Endothelial cell of umbilical vein (primary cell): ENCODE measurements around the gene LRRN4. TPM values are rescaled to one million over a fixed set of nuclear protein-coding genes. Genes with fewer than 3 reads are reported as not detected.

Experiments used
- BruUV-seq: library from RNA; stranded (reverse); fragments of 400-500 nt; replicated peaks from 2 replicates; lab custom pipeline; 2021; lab: Mats Ljungman, UMichigan
- CTCF ChIA-PET: fragments of 300-600, 350-600 bp; sonication (Branson Sonifier 250); formaldehyde crosslinking; loops from one replicate; lab custom pipeline; 2021; ENCODE audit warnings: antibody characterized with exemption, inconsistent platforms; lab: Charles Lee
- POLR2A ChIA-PET: fragments of 300-600, 350-600 bp; sonication (Branson Sonifier 250); formaldehyde crosslinking; loops from one replicate; lab custom pipeline; 2021; ENCODE audit warnings: antibody characterized with exemption, inconsistent platforms; lab: Charles Lee
- DNase-seq: peaks from one replicate; pipeline ENCODE4 v3.0.0-alpha.2; 2011; ENCODE audit warnings: low read depth, low spot score
- FAIRE-seq: peaks from 2 replicates; lab custom pipeline; 2011; peaks lifted over from hg19 to GRCh38; lab: Jason Lieb, UNC
- H2AFZ ChIP-seq: 2 replicates; pipeline ENCODE4 v1.6.0; 2012; ENCODE audit warnings: low read depth, low read length, control low read depth, inconsistent platforms
- H3K27ac ChIP-seq: 2 replicates; pipeline ENCODE4 v1.5.1; 2011; ENCODE audit warnings: low read depth, mild to moderate bottlenecking, control low read depth, low read length, moderate library complexity; ENCODE audit not compliant: insufficient read depth
- H3K27me3 ChIP-seq, 2 experiments: 2 replicates each; pipeline versions ENCODE4 v1.6.0 to v1.6.1; 2011; ENCODE audit warnings: low read length in 2 of 2, mixed read lengths in 1 of 2; ENCODE audit not compliant: control insufficient read depth in 2 of 2, insufficient read depth in 2 of 2
- H3K36me3 ChIP-seq, 2 experiments: 2 replicates in 1 of 2; 3 replicates in 1 of 2; pipeline ENCODE4 v1.5.1; 2011; ENCODE audit warnings: low read length in 2 of 2, mild to moderate bottlenecking in 1 of 2, moderate library complexity in 1 of 2; ENCODE audit not compliant: control insufficient read depth in 2 of 2, insufficient read depth in 2 of 2; ENCODE audit errors: extremely low read depth in 1 of 2
- H3K4me1 ChIP-seq: 3 replicates; pipeline ENCODE4 v1.5.1; 2011; ENCODE audit warnings: mild to moderate bottlenecking, low read length; ENCODE audit not compliant: control insufficient read depth, insufficient read depth; ENCODE audit errors: extremely low read depth
- H3K4me2 ChIP-seq: 2 replicates; pipeline ENCODE4 v1.6.1; 2011; ENCODE audit warnings: low read length, control low read depth, mixed read lengths; ENCODE audit not compliant: insufficient read depth
- H3K4me3 ChIP-seq, 3 experiments: fragments of 200-600 bp in 1 of 3; sonication (generic), shearing (Covaris generic) in 1 of 3; replicated peaks in 1 of 3; 2 replicates each; pipeline ENCODE4 v1.5.1; 2011 to 2016; ENCODE audit warnings: control low read depth in 3 of 3, low read length in 3 of 3, mild to moderate bottlenecking in 2 of 3, inconsistent platforms in 1 of 3, low read depth in 1 of 3, moderate library complexity in 1 of 3; ENCODE audit not compliant: insufficient read depth in 1 of 3
- H3K79me2 ChIP-seq: 2 replicates; pipeline ENCODE4 v1.6.0; 2012; ENCODE audit warnings: low read length, inconsistent platforms; ENCODE audit not compliant: control insufficient read depth, insufficient read depth
- H3K9ac ChIP-seq: replicated peaks from 2 replicates; pipeline ENCODE3; 2011; ENCODE audit warnings: low read length, control low read depth; ENCODE audit not compliant: insufficient read depth; ENCODE audit errors: extremely low read depth
- H3K9me1 ChIP-seq: replicated peaks from 3 replicates; pipeline ENCODE4 v1.6.0; 2011; ENCODE audit warnings: mild to moderate bottlenecking, low read length; ENCODE audit not compliant: control insufficient read depth, insufficient read depth; ENCODE audit errors: extremely low read depth
- H3K9me3 ChIP-seq: replicated peaks from 2 replicates; pipeline ENCODE4 v1.5.1; 2012; ENCODE audit warnings: low read length, inconsistent platforms; ENCODE audit not compliant: control insufficient read depth, insufficient read depth
- H4K20me1 ChIP-seq: replicated peaks from 2 replicates; pipeline ENCODE3; 2011; ENCODE audit warnings: mild to moderate bottlenecking, low read length; ENCODE audit not compliant: control insufficient read depth, insufficient read depth; ENCODE audit errors: extremely low read depth
- CTCF ChIP-seq, 2 donors: IDR thresholded peaks; 1 replicate in 1 of 2; 2 replicates in 1 of 2; pipeline ENCODE4 v1.5.1; 2011; ENCODE audit warnings: low read length in 2 of 2, mild to moderate bottlenecking in 2 of 2, moderate library complexity in 2 of 2, control low read depth in 1 of 2, inconsistent platforms in 1 of 2, low read depth in 1 of 2; ENCODE audit not compliant: insufficient read depth in 1 of 2; ENCODE audit errors: extremely low read depth in 1 of 2
- EZH2 ChIP-seq: IDR thresholded peaks from 2 replicates; pipeline ENCODE4 v1.6.1; 2012; ENCODE audit warnings: borderline replicate concordance, low read depth, mild to moderate bottlenecking, moderate library complexity, low read length, inconsistent platforms; ENCODE audit not compliant: severe bottlenecking
- FOS ChIP-seq: IDR thresholded peaks from 2 replicates; pipeline ENCODE4 v1.6.1; 2011; ENCODE audit warnings: mild to moderate bottlenecking, low read length, moderate library complexity, borderline replicate concordance; ENCODE audit not compliant: insufficient read depth
- GATA2 ChIP-seq: IDR thresholded peaks from 2 replicates; pipeline ENCODE4 v1.7.0; 2011; ENCODE audit warnings: low read depth, mild to moderate bottlenecking, moderate library complexity, mixed read lengths, low read length; ENCODE audit not compliant: insufficient read length, insufficient read depth
- JUN ChIP-seq: IDR thresholded peaks from 2 replicates; pipeline ENCODE4 v1.6.1; 2011; ENCODE audit warnings: borderline replicate concordance, low read depth; ENCODE audit not compliant: insufficient read length, insufficient read depth
- MAX ChIP-seq: IDR thresholded peaks from 2 replicates; pipeline ENCODE4 v1.6.1; 2011; ENCODE audit not compliant: insufficient read depth, insufficient read length
- MYC ChIP-seq: IDR thresholded peaks from one replicate; pipeline ENCODE4 v1.6.1; 2011; ENCODE audit warnings: mild to moderate bottlenecking, low read depth, low read length
- POLR2A ChIP-seq: IDR thresholded peaks from 2 replicates; pipeline ENCODE4 v1.6.1; 2012; ENCODE audit warnings: low read depth, mild to moderate bottlenecking, control low read depth, low read length
- POLR2AphosphoS5 ChIP-seq: IDR thresholded peaks from 2 replicates; pipeline ENCODE4 v1.6.1; 2012; ENCODE audit warnings: low read depth, mild to moderate bottlenecking, control low read depth, low read length, moderate library complexity; ENCODE audit not compliant: insufficient read depth
- dilution Hi-C: fragments of 300-500 bp; cut with MboI; formaldehyde crosslinking; loops from one replicate; pipeline ENCODE4 v1.15.0; 2019; ENCODE audit warnings: low sequenced_read_pairs; ENCODE audit not compliant: extremely low pct_ligation_motif_present
- intact Hi-C: fragments of 100-400 bp; cut with micrococcal nuclease; formaldehyde crosslinking; loops from one replicate; pipeline ENCODE4 v1.10.0; 2022
- polyA plus RNA-seq, 4 experiments: library from polyadenylated mRNA; depleted of rRNA in 3 of 4; stranded (reverse) in 3 of 4; unstranded in 1 of 4; fragments of >200 nt; gene quantifications; 2 replicates each; pipeline versions ENCODE4 v1.2.1 to v1.2.3, GENCODE V29; 2011 to 2012; ENCODE audit warnings: missing spikeins in 1 of 4
- total RNA-seq: library from RNA; stranded (reverse); gene quantifications from 2 replicates; pipeline ENCODE4 v1.2.3, GENCODE V29; 2021

LRRN4 gene
- total and polyA plus RNA-seq, 2 donors (not counting 3 experiments of a cell fraction or from before 2014, with no cell fraction given): not detected

- intact Hi-C loops (no loop called here), dilution Hi-C loops (no loop called here)
- TF ChIP-seq POLR2A (no peak), CTCF (IDR thresholded peaks at IDR 0.05; ENCODE audit: extremely low read depth in 1 of 2, insufficient read depth in 1 of 2, low read depth in 1 of 2, low read length in 2 of 2) (no peak), MYC (no peak), JUN (no peak), FOS (no peak), POLR2AphosphoS5 (no peak), EZH2 (no peak), GATA2 (no peak), MAX (no peak)
- Histone ChIP-seq H3K79me2 (no peaks in the 10 kb centered on the region), H3K27ac (no peak overlapping the region), H3K4me1 (no peaks in the 10 kb centered on the region), H3K4me3 (no peak overlapping the region), H3K36me3 (no peaks in the 10 kb centered on the region), H4K20me1 (no peaks in the 10 kb centered on the region), H3K27me3 (no peaks in the 10 kb centered on the region), H3K9me3 (no peaks in the 10 kb centered on the region), H2AFZ (no peak overlapping the region), H3K4me2 (no peak overlapping the region), H3K9me1 (no peaks in the 10 kb centered on the region), H3K9ac (no peak overlapping the region)
- DNase-seq (no peak), FAIRE-seq (no peak)
- ChIA-PET CTCF (interaction anchor here (1.0 kb wide), 1 partner anchor 25 kb away, joined by 3 read pairs; no protein-coding TSS in a partner anchor), POLR2A (no interaction called here)
- no TSS peak for BruUV-seq
Measured at GRCh38 chr20:6099819-6100218, 46.0 kb upstream of the LRRN4 start.
